MCF 10A (cell line): ENCODE results near the gene BTK. TPM values are rescaled to one million over a fixed set of nuclear protein-coding genes. Genes with fewer than 3 reads are reported as not detected.

Experiments used
- Bru-seq: library from RNA; stranded (reverse); fragments of 400-500 nt; gene quantifications from one replicate; lab custom pipeline; 2021; lab: Mats Ljungman, UMichigan
- BruChase-seq, 2 experiments: library from RNA; stranded (reverse); fragments of 400-500 nt; gene quantifications; one replicate each; lab custom pipeline; 2021; lab: Mats Ljungman, UMichigan
- BruUV-seq: library from RNA; stranded (reverse); fragments of 400-500 nt; replicated peaks from 2 replicates; lab custom pipeline; 2021; lab: Mats Ljungman, UMichigan
- CTCF ChIA-PET: fragments of 300-600 bp; sonication (Branson Sonifier 250); formaldehyde crosslinking; extraction: SDS; loops from one replicate; lab custom pipeline; 2021; ENCODE audit warnings: antibody characterized with exemption, inconsistent platforms; lab: Yijun Ruan, JAX
- POLR2A ChIA-PET: fragments of 300-600, 350-650 bp; sonication (Branson Sonifier 250); formaldehyde crosslinking; extraction: SDS; loops from one replicate; lab custom pipeline; 2020; ENCODE audit warnings: antibody characterized with exemption, inconsistent platforms; lab: Yijun Ruan, JAX
- DNase-seq: peaks from one replicate; pipeline ENCODE4 v3.0.0-alpha.2; 2018; ENCODE audit not compliant: unreplicated experiment
- H3K27ac Mint-ChIP-seq: one replicate; pipeline ENCODE4 v1.8.0; 2022; ENCODE audit warnings: mild to moderate bottlenecking, low read depth, mixed read lengths; ENCODE audit not compliant: unreplicated experiment
- H3K27me3 Mint-ChIP-seq: one replicate; pipeline ENCODE4 v1.8.0; 2022; ENCODE audit warnings: mixed read lengths; ENCODE audit not compliant: insufficient read depth, unreplicated experiment
- H3K36me3 Mint-ChIP-seq: one replicate; pipeline ENCODE4 v1.8.0; 2022; ENCODE audit warnings: mild to moderate bottlenecking, moderate library complexity, mixed read lengths; ENCODE audit not compliant: insufficient read depth, unreplicated experiment
- H3K4me1 Mint-ChIP-seq: one replicate; pipeline ENCODE4 v1.8.0; 2022; ENCODE audit warnings: mixed read lengths; ENCODE audit not compliant: insufficient read depth, unreplicated experiment
- H3K4me3 Mint-ChIP-seq: one replicate; pipeline ENCODE4 v1.8.0; 2022; ENCODE audit warnings: mild to moderate bottlenecking, moderate library complexity, mixed read lengths; ENCODE audit not compliant: unreplicated experiment
- H3K9me3 Mint-ChIP-seq: one replicate; pipeline ENCODE4 v1.8.0; 2022; ENCODE audit warnings: mixed read lengths; ENCODE audit not compliant: unreplicated experiment
- CTCF ChIP-seq: fragments of 200-600 bp; IDR thresholded peaks from one replicate; pipeline ENCODE4 v1.8.0; 2022; ENCODE audit warnings: antibody characterized with exemption, mild to moderate bottlenecking; ENCODE audit not compliant: unreplicated experiment
- intact Hi-C: fragments of 100-400 bp; cut with micrococcal nuclease; formaldehyde crosslinking; loops from 2 replicates; pipeline ENCODE4 v1.14.1; 2022
- long read RNA-seq: library from polyadenylated mRNA; stranded (forward); transcript quantifications from one replicate; pipeline ENCODE4 v2.0.0, GENCODE V29; 2022
- total RNA-seq: library from RNA; stranded (reverse); gene quantifications from 2 replicates; pipeline ENCODE4 v1.2.3, GENCODE V29; 2022

BTK gene
- not detected in 2 replicates for total RNA-seq
- Bru-seq, nascent RNA = not detected
- BruChase-seq, experiment 1, labeled RNA remaining after a 6-hour chase = percentile 9 among the genes with signal in this experiment
- BruChase-seq, experiment 2, labeled RNA remaining after a 2-hour chase = percentile 9 among the genes with signal in this experiment
- long read RNA-seq = 0 reads

- no peaks in the 10 kb centered on the region for H3K4me1 Mint-ChIP-seq
- H3K9me3 Mint-ChIP-seq = no peaks in the 10 kb centered on the region
- no TSS peak for BruUV-seq
- H3K27ac Mint-ChIP-seq = no peak within 1 kb of the TSS
- TF ChIP-seq CTCF = no peak
- DNase-seq = no peak
- ChIA-PET POLR2A (no interaction called here), CTCF (no interaction called here)
- intact Hi-C loops = no loop called here
- H3K27me3 Mint-ChIP-seq = peaks cover 37% of the 10 kb centered on the region
- no peak within 1 kb of the TSS for H3K4me3 Mint-ChIP-seq
- H3K36me3 Mint-ChIP-seq = peaks cover 3% of the 10 kb centered on the region
Measured at GRCh38 chrX:101385795-101386541, at the start of gene BTK. TSS of gene BTK (minus strand) at chrX:101386191. CDS start at chrX:101375284, 10,907 bp downstream.

GRCh38 chrX:101430457-101431078 is 44.6 kb upstream of the BTK start:
- no peak overlapping the region for H3K4me3 Mint-ChIP-seq
- no peaks in the 10 kb centered on the region for H3K4me1 Mint-ChIP-seq
- H3K36me3 Mint-ChIP-seq = no peaks in the 10 kb centered on the region
- intact Hi-C loops = no loop called here
- no peak for TF ChIP-seq CTCF
- ChIA-PET POLR2A (no interaction called here), CTCF (no interaction called here)
- no peak overlapping the region for H3K27ac Mint-ChIP-seq
- H3K27me3 Mint-ChIP-seq = peaks cover 11% of the 10 kb centered on the region
- no TSS peak for BruUV-seq
- H3K9me3 Mint-ChIP-seq = no peaks in the 10 kb centered on the region
- no peak for DNase-seq

GRCh38 chrX:101429934-101430333 is 43.9 kb upstream of the BTK start:
- DNase-seq = no peak
- peaks cover 18% of the 10 kb centered on the region for H3K27me3 Mint-ChIP-seq
- CTCF ChIA-PET = interaction anchor here (0.7 kb wide), 1 partner anchor 374 kb away, joined by 3 read pairs; no protein-coding TSS in a partner anchor
- no peak for TF ChIP-seq CTCF
- H3K9me3 Mint-ChIP-seq = no peaks in the 10 kb centered on the region
- no peaks in the 10 kb centered on the region for H3K4me1 Mint-ChIP-seq
- no peak overlapping the region for H3K27ac Mint-ChIP-seq
- BruUV-seq = no TSS peak
- POLR2A ChIA-PET = interaction anchor here (1.0 kb wide), 1 partner anchor 10 kb away, joined by 4 read pairs; no protein-coding TSS in a partner anchor
- no peaks in the 10 kb centered on the region for H3K36me3 Mint-ChIP-seq
- intact Hi-C loops = no loop called here
- H3K4me3 Mint-ChIP-seq = no peak overlapping the region

GRCh38 chrX:101427954-101428353 is 42.0 kb upstream of the BTK start:
- CTCF ChIA-PET = interaction anchor here (3.3 kb wide), 1 partner anchor 12 kb away, joined by 28 read pairs; no protein-coding TSS in a partner anchor
- BruUV-seq = no TSS peak
- Mint-ChIP-seq H3K4me3 (no peak overlapping the region), H3K36me3 (no peaks in the 10 kb centered on the region), H3K27me3 (peaks cover 25% of the 10 kb centered on the region), H3K9me3 (no peaks in the 10 kb centered on the region), H3K27ac (no peak overlapping the region), H3K4me1 (no peaks in the 10 kb centered on the region)
- DNase-seq = no peak
- no peak for TF ChIP-seq CTCF
- intact Hi-C loops = no loop called here
- POLR2A ChIA-PET = no interaction called here
